ENCODE results near the gene ALK. TPM values are rescaled to one million over a fixed set of nuclear protein-coding genes. Genes with fewer than 3 reads are reported as not detected.

Gene ALK
- total RNA-seq, 1 experiment from 2014 or later, result 0.87 TPM

DNA sequence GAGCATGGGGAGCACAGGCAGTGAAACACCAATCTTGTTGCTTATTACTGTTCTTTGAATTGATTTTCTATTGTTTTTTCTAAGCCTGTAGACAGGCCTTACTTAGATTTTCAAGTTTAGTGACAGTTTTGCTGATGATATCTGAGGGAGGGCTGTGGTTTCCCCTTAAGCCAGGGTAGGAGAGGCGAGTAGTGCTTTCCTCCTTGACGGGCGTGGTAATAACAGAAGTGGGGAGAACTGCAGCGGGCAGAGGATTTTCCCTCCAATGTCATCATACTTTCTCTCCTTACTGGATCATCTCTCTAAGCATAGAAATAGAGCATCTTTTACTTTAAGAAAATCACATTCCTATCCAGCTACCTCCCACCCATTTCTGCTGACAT is 314.4 kb downstream of the ALK start:
- Histone ChIP-seq H3K4me1 (ENCODE audit: insufficient read depth, low read length) (peaks cover 39% of the 10 kb centered on the region), H3K27me3 (ENCODE audit: low read length) (no peaks in the 10 kb centered on the region), H3K9me2 (replicated peaks; ENCODE audit: low read length) (no peaks in the 10 kb centered on the region), H3K79me2 (ENCODE audit: low read length) (no peaks in the 10 kb centered on the region), H2AFZ (ENCODE audit: low read length) (peak overlapping the region; percentile 48; the same call in 1 of the 2 replicates), H3F3A (ENCODE audit: low read length, unreplicated experiment) (no peaks in the 10 kb centered on the region), H3K27ac (ENCODE audit: low read length) (peak overlapping the region; percentile 86), H3K4me3 (ENCODE audit: low read length) (no peak overlapping the region), H3K36me3 (ENCODE audit: low read depth, low read length) (no peaks in the 10 kb centered on the region), H3K9ac (ENCODE audit: low read length) (no peak overlapping the region), H4K20me1 (ENCODE audit: low read length) (no peaks in the 10 kb centered on the region), H3K9me3 (ENCODE audit: low read length) (no peaks in the 10 kb centered on the region), H3K4me2 (ENCODE audit: low read length) (0 out of 2 replicates have a peak overlapping the region, but pooled peaks have one; percentile 42)
- TF ChIP-seq, protein P1, sequence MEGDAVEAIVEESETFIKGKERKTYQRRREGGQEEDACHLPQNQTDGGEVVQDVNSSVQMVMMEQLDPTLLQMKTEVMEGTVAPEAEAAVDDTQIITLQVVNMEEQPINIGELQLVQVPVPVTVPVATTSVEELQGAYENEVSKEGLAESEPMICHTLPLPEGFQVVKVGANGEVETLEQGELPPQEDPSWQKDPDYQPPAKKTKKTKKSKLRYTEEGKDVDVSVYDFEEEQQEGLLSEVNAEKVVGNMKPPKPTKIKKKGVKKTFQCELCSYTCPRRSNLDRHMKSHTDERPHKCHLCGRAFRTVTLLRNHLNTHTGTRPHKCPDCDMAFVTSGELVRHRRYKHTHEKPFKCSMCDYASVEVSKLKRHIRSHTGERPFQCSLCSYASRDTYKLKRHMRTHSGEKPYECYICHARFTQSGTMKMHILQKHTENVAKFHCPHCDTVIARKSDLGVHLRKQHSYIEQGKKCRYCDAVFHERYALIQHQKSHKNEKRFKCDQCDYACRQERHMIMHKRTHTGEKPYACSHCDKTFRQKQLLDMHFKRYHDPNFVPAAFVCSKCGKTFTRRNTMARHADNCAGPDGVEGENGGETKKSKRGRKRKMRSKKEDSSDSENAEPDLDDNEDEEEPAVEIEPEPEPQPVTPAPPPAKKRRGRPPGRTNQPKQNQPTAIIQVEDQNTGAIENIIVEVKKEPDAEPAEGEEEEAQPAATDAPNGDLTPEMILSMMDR (conservative IDR thresholded peaks at IDR 0.05; ENCODE audit: low read depth, low read length), result no peak
- TF ChIP-seq EZH2 (IDR thresholded peaks at IDR 0.05; ENCODE audit: low read length, unreplicated experiment), result no peak
- ChIA-PET CTCF (no interaction called here), POLR2A (ENCODE audit: unreplicated experiment) (no interaction called here)
- BruUV-seq (replicated peaks), result no TSS peak
- DNase-seq (no peak), ATAC-seq (no peak)
- intact Hi-C loops (cut with micrococcal nuclease), result no loop called here

DNA sequence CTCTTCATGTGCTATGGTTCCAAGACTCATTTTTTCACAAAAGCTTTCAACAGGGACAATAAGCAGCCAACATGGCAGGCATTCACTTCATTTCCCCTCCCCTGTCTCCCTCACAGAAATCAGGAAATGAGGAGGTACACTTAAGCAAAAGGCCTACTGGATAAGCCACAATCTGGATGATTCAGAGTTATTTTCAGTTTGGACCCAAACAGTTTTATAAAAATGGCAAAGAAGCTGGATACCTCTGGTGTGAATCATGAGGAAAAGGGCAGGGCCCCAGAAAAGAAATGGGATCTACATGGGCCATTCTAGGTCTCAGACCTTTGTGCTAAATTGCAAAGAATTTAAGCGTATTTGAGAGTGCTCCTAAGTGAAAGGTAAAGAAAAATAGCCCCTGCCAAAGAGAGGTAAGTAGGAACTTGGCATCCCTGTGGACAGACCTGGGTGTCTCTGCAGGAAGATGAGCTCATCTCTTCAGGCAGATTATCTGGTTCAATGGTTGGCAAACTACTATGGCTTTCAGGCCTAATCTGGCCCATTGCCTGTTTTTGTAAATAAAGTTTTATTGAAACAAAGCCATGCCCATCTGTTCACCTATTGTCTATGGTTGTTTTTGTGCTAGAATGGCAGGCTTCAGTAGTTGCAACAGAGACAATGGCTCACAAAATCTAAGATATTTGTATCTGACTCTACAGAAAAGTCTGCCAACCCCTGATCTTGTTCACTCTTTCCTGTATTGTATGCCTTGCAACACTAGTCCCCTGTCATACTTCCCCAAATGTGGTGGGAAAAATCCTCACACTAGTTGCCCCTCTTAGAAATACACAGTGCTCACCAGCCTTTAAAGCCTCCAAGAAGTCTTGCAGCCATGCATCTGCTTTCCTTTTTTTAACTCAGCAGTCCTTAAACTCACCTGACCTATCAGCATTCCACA is 315.0 kb downstream of the ALK start:
- H3K4me3 ChIP-seq (ENCODE audit: low read length), result no peak overlapping the region
- no peaks in the 10 kb centered on the region for H3K9me2 ChIP-seq (replicated peaks; ENCODE audit: low read length)
- H3K27ac ChIP-seq (ENCODE audit: low read length), result peak overlapping the region; percentile 86
- TF ChIP-seq EZH2phosphoT487 (IDR thresholded peaks at IDR 0.05; ENCODE audit: borderline replicate concordance, low read length) (no peak), EZH2 (IDR thresholded peaks at IDR 0.05; ENCODE audit: low read length, unreplicated experiment) (no peak)
- TF ChIP-seq, protein P1 (conservative IDR thresholded peaks at IDR 0.05; ENCODE audit: low read depth, low read length), result no peak
- peak; percentile 93 for DNase-seq
- no peaks in the 10 kb centered on the region for H3K27me3 ChIP-seq (ENCODE audit: low read length)
- no peaks in the 10 kb centered on the region for H3F3A ChIP-seq (ENCODE audit: low read length, unreplicated experiment)
- peak overlapping the region; percentile 48 for H2AFZ ChIP-seq (ENCODE audit: low read length)
- no TSS peak for BruUV-seq (replicated peaks)
- ATAC-seq, result peak; percentile 87
- ChIA-PET POLR2A (ENCODE audit: unreplicated experiment) (no interaction called here), CTCF (no interaction called here)
- no peaks in the 10 kb centered on the region for H3K9me3 ChIP-seq (ENCODE audit: low read length)
- no peaks in the 10 kb centered on the region for H4K20me1 ChIP-seq (ENCODE audit: low read length)
- peak overlapping the region; percentile 42 for H3K4me2 ChIP-seq (ENCODE audit: low read length)
- intact Hi-C loops (cut with micrococcal nuclease), result no loop called here
- peaks cover 39% of the 10 kb centered on the region for H3K4me1 ChIP-seq (ENCODE audit: insufficient read depth, low read length)
- H3K9ac ChIP-seq (ENCODE audit: low read length), result peak overlapping the region; percentile 25; the same call in 1 of the 2 replicates
- H3K79me2 ChIP-seq (ENCODE audit: low read length), result no peaks in the 10 kb centered on the region
- no peaks in the 10 kb centered on the region for H3K36me3 ChIP-seq (ENCODE audit: low read depth, low read length)

DNA sequence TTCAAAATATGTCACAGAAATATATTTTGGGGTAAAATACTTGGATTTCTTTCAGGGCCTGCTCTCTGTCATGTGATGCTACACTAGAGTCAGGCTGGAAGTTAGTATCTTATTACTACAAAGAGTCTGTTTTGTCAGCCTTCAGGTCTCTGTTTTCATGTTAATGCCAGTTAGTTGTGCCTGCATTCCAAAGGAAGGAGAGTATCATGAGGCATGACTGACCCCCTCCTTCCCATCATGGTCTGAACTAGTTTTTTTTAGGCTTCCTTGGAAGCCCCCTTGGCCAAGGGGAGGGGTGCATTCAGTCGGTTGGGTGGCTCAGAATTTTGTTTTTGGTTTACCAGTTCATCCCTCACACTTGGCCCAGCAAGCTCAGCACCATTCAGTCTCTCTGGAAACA is 318.0 kb downstream of the ALK start:
- H3K4me1 ChIP-seq (ENCODE audit: insufficient read depth, low read length), result peaks cover 41% of the 10 kb centered on the region
- ATAC-seq (no peak), DNase-seq (no peak)
- H3K4me2 ChIP-seq (ENCODE audit: low read length), result no peak overlapping the region
- no peaks in the 10 kb centered on the region for H4K20me1 ChIP-seq (ENCODE audit: low read length)
- H3K27ac ChIP-seq (ENCODE audit: low read length), result no peak overlapping the region
- H3K27me3 ChIP-seq (ENCODE audit: low read length), result no peaks in the 10 kb centered on the region
- H3K4me3 ChIP-seq (ENCODE audit: low read length), result no peak overlapping the region
- H3K79me2 ChIP-seq (ENCODE audit: low read length), result no peaks in the 10 kb centered on the region
- H2AFZ ChIP-seq (ENCODE audit: low read length), result no peak overlapping the region
- no peak overlapping the region for H3K9ac ChIP-seq (ENCODE audit: low read length)
- BruUV-seq (replicated peaks), result no TSS peak
- TF ChIP-seq EZH2 (IDR thresholded peaks at IDR 0.05; ENCODE audit: low read length, unreplicated experiment) (no peak), EZH2phosphoT487 (IDR thresholded peaks at IDR 0.05; ENCODE audit: borderline replicate concordance, low read length) (no peak)
- TF ChIP-seq, protein P1 (conservative IDR thresholded peaks at IDR 0.05; ENCODE audit: low read depth, low read length), result no peak
- CTCF ChIA-PET, result no interaction called here
- H3K9me3 ChIP-seq (ENCODE audit: low read length), result no peaks in the 10 kb centered on the region
- H3K9me2 ChIP-seq (replicated peaks; ENCODE audit: low read length), result no peaks in the 10 kb centered on the region
- intact Hi-C loops (cut with micrococcal nuclease), result no loop called here
- POLR2A ChIA-PET (ENCODE audit: unreplicated experiment), result no interaction called here
- H3F3A ChIP-seq (ENCODE audit: low read length, unreplicated experiment), result no peaks in the 10 kb centered on the region
- H3K36me3 ChIP-seq (ENCODE audit: low read depth, low read length), result no peaks in the 10 kb centered on the region
